SHP77 (cell line): Measurements from ENCODE around the gene PARS2.
A peak's percentile ranks its signal among the peaks of the same experiment; 100 is the strongest.

Source experiments
- DNase-seq, 2 experiments: peaks; one replicate each; lab custom pipeline; 2025; lab: John Stamatoyannopoulos, UW

The PARS2 gene

DNA sequence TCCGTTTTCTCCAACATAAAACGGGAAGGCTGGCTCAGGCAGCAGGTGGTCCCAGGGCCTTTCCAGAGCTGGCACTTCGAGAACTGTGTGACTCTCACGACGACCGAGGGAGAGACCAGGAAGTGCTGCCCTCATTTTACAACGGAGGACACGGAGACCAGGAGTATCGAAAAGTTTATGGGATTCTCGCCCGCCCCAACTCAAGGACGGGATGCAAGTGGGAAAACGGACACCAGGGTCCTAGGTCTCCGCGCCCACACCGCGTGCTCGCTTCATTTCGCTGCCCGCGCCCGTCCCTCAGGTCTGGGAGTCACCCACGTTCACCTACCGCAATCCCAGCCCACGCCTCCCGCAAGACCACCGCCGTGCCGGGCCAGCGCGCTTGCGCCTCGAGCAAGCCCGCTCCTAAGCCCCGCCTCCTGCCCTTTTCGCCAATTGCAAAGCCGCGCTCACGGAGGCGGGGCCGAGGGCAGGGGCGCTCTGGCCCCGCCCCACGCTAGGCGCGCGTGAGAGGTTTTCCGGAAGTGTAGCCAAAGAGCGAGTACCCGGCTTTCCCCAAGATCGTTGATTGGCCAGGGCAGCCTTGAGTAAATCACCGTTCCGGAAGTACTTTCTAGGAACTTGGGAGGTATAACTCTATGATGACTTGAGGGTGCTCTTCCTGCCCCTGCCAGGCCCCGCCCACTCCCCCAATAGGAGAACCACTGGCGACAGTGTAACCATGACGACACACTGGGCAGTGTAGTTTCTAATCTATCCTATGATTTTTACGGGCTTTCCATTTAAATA, at the start of gene PARS2:
TSS of gene PARS2 (minus strand) at position 391 of the 789 bp plus-strand sequence. CDS start 5,362 bp downstream, outside the sequence.
- peak; percentile 98 to 99 for DNase-seq

DNA sequence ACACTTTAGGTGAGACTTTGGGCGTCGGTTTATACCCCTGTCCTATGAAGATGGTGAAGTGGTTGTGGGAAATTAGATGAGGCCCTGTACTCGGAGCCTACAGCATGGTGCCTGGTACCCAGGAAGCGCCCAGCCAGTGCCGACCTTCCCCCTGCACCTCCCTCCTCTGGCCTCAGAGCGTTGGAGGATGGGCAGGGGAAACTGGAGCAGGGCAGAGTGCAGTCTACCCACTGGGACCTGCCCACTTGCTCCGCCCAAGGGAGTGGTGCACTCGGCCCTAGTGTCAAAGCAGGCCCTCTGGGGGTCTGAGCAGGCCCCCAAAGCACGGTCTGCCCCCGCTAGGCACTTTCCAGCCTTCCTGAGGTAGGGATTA, 49.8 kb upstream of the PARS2 start:
- DNase-seq = no peak

DNA sequence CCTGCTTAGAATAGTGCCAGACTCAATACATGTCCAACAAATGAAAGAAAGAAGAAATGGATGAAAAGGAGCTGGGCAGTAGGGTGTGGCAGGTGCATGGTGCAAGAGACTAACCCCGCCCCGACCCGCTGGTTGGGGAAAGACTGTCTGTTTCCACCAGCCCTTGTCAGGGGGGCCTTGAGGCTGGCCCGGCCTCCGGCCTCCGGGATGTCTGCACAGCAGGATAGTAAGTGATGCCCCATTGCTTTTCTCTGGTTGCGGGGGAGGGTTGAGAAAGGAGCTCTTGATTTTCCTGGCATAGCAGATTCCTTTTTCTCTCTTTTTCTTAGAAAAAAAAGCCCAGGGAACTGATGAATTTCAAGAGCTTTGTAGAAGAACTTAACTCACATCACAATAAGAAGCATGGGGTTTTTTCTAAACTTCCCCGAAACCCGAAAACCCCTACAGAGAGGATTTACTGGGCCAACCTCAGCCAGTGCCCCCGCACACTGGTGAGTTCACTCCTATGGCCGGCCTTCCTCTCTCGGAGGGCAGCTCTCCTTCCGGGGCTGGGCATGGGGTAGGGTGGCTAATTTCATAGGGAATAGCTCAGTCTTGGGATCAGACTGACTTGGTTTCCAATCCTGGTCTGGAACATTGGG, 49.3 kb upstream of the PARS2 start:
- no peak for DNase-seq

DNA sequence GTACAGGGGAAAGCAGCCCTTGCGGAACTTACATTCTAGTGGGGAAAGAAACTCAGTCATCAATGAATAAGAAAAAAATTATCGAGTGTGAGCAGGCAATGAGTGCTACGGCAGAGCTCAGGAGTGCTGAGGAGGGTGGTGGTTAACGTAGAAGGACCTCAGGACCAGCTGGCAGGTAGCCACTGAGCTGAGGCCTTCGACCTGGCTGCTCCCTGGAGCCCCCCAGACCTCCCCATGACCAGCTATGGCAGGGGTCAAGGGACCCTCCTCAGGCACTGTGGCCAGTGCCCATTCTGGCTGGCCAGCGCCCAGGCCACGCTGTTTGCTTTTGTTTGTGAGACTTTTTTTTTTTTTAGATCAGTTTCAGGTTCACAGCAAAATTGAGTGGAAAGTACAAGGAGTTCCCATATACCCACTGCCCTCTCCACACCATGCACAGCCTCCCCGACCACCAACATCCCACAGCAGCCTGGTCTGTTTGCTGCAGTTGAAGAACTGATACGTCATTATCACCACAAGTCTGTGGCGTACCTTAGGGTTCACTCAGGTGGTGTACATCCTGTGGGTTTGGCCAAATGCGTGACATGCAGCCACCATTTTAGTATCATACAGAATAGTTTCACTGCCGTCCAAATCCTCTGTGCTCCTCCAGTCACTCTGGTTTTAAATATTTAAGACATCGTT, 48.6 kb upstream of the PARS2 start:
- no peak for DNase-seq

DNA sequence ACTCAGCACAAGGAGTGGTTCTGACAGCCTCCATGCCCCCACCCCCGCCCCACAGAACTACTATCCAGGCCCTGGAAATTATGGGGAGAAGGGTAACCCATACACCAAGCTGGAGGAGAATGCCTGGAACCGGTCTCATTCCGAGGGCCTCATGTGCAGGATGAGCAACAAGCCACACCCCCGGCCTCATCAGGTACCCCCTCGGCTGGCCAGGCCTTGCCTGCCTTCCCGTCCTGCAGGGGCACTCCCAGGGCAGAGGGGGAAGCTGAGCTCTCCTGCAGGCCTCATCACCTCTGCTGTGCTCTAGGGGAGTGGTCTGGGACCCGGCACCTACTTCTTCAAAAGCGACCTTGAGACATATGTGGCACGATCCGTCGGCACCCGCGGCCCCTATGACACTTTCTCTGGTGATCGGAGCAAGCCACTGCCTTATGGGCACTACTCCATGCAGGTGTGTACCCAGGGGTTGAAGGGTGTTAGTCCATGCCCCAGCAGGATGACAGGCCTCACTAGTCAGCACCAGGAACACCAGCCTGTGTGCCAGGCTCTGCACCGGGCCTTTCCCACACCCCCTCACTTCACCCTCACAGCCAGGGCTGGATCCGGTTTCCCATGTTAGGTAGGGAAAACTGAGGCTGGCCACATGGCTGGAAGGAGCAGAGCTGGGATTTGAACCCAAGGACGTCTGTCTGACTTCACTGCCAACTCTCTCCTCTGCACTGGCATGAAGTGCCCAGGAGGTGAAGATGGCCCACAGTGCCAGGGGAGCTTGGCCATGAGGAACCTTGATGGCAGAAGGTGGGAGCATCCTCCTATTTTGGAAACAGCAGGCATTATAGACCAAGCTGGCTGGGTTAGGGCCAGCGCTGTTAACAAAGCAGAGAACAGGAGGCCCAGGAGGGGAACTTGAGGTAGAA, 47.7 kb upstream of the PARS2 start:
- no peak for DNase-seq

DNA sequence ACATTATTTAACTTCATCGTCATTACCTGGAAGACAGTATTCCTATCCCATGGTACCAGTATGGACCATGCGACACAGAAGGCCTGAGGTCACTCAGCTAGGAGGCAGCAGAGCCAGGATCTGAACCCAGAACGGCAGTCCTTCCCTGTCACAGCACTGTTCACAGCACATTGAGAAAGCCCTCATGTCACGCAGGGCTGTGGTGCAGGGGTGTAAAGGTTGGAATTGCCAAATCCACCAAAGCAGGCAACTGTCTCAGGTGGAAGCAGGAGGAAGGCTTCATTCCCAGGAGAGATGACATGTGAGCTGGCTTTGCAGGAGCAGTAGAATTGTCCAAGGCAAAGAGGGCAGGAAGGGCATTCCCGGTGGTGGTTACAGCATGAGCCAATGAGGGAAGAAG, 46.7 kb upstream of the PARS2 start:
- DNase-seq = no peak

DNA sequence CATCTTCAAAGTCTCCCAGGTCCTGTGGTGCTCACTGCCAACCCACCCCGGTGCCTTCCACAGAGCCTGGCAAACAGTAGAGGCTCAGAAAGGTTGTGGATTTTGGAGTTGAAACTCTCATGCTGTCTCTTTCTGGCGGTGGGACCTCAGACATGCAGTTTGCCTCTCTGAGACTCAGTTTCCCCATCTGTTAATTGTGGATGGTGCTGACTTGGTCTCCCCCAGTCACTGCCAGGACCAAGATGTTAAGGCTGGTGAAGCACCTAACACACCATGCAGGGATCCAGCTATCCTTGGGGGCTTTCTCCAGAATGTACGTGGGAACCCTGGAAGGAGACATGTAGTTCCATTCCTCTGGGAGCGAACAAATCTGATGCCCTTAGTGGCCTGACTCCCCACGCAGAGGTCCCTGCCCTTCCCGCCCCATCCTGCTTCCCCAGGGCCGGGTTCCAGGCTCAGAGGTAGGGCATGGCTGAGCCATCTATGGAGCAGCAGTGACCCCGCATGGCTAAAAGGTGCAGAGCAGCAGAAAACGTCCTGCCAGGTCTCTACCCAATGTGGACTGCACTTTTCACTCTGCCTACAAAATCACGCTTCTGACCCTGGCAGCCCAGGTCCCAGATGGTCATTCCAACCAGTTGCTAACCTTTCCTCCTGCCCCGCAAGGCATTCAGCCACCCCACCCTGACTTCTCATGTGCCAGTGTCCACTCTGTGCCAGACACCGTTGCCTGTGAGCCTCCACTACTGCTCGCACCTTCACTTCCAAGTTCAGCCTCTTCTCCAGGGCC, 46.0 kb upstream of the PARS2 start:
- DNase-seq = peak; percentile 33 to 51

DNA sequence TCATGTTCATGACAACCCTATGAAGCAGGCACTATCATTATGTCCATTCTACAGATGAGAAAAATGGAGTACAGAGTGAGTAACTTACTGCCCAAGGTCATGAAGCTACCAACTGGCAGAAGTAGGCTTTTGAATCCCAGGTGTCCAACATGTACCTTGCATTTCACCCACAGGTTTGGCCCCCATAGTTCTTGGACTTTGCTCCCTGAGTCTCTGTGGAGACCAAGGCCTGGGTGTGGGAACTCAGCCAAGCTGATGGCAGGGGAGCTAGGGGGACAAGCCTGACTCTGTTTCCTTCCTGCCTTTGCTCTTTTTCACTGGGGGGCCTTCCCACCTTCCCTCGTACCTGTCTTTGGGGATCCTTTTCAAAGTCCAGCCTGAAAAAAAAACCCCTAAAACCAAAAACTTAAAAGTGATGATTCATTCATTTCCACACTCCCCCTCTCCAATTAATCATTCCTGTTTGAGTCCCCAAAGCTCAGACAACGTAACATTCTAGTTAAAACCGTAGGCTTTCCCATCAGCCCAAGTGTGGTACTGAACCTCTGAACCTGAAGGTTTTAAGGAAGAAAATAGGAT, 45.3 kb upstream of the PARS2 start:
- no peak for DNase-seq

DNA sequence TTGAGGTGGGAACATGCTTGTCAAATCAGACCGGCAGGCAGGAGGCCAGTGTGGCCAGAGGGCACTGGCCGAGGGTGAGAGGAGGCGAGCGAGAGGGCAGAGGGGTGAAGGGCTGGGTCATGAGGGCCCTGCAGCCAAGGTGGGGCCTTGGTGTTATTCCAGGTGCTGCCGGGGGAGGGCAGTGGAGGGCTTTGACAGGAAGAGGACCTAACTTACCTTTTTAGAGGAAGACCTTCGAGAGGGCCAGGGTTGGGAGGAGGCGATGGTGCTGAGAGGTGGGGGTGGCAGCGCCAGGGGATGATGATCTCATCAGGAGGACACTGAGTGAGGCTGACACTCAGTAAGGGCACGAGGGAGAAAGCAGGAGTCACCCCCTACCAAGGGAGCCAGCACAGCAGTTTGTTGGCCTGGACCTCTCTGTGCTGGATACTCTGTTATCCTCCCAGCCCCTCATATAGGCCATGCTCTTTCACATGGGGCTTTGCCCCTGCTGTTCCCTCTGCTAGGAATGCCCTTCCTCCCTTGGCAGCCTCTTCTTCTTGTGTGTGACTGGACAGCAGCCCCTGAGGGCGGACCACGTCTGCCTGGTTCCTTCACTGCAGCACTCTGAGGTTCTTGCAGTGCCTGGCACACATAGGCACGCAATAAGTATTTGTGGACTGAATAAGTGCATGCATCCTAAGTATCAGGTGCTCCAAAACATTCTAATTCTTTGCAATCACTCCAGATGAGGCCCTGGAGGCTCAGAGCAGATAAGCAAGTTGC, 44.3 kb upstream of the PARS2 start:
- DNase-seq = no peak

DNA sequence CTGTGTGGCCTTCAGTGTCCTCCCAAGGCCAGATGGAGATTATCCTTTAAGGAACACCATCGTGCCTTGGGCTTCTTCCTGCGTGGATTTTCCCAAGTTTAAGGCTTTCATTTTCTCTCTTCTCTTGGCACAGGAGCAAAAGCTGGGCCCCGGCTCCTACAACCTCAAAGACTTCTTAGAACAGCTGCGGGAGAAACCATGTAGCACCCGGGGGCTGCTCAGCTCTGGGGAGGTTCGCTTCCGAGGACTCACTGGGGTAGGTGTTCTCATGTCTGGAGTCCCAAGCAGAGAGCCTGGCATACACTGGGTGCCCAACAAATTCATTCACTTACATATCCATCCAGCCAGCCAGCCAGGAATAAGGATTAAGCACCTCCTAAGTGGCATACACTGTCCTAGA, 43.4 kb upstream of the PARS2 start:
- DNase-seq = no peak

DNA sequence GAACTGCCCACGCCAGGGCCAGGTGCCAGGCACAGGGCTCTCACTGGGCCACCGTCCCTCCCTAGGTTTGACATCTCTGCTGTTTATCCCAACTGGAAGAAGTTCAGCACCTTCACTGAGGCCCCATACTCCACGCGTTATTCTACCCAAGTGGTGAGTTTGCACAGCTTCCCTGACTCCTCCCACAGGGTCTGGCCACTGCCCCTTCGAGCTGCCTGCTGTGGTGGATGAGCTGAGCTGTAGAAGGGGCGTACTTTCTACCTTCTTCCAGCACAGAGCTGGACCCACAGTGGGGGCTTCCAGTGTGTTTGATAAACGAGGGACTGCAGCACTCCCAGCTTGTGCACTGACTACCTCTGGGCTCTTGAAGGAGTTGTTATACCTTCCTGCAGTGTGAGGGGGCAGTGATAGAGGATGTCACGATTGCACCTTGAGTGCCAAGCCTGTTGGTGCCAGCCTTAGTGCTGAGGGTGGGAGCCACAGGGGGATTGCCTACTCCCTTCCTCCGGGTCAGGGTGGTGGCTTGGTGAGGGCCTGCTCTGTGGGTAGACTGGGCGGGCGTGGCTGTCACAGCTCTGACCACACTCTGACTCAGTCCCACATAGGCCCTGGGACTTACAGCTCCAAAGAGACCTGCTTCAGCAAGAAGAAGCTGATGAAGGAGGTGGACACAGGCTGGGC, 42.7 kb upstream of the PARS2 start:
- DNase-seq = no peak

DNA sequence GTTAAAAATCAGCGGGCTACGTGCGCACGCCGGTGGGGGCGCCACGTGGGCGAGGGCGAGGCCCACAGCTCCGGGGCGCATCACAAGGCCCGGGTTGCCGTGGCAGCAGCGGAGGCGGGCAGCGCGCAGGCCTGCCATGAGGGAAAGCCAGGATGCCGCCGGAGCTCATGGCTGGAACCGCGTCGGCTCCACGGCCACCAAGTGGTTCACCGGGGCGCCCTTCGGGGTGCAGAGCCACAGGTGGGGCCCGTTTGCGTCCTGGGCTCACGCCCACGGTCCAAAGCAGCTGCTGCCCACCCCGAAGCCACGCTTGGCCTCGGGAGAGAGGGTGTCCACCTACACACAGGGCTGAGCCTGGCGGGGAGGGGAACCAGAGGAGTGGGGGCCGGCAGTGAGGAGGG, 41.7 kb upstream of the PARS2 start:
- no peak for DNase-seq

DNA sequence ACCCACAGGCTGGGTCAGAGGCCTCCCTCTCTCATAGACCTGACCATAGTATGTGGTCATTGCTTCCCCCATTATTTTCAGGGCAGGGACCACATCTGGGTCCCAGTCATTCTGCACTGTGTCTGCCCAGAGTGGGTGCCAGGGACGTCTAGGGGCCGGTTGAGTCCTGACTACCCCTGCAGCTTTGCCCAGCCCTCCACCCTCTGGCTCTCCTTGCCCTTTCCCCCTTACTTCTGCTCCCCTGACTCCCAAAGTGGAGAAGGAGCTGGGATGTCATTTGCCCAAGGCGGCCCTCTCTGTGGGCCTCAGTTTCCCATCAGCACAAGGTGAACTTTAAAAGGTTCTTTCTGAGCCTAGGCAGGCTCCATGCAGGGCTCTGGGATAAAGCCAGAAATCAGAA, 41.1 kb upstream of the PARS2 start:
- DNase-seq = no peak

DNA sequence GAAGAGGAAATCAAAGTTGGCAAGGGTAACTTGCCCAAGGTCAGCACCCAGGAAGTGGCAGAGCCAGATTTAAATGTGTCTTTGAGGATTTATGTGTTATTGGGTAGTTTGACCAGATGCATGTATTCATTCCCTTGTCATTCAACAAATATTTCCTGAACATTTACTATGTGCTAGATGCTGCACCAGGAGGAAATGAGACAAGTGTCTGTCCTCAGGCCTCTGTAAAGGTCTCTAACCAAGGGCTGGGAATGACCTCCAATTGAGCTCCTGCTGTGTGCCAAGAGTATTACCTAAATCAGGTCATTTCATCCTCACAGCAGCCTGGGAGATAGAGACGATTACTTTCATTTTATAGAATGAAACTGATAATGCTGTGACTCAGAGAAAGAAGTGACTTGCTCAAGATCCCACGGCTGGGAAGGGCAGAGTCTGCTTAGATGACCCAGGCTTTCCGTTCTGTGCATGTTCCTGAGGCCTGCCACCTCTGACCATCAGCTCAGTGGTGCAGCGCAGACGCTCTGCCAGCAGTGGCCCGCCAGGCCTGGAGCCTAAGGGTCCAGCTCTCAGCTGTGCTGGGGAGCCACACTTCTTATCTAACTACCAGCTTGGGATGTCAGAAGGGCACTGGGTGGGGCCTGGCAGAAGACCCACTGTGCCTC, 40.3 kb upstream of the PARS2 start:
- DNase-seq = no peak

DNA sequence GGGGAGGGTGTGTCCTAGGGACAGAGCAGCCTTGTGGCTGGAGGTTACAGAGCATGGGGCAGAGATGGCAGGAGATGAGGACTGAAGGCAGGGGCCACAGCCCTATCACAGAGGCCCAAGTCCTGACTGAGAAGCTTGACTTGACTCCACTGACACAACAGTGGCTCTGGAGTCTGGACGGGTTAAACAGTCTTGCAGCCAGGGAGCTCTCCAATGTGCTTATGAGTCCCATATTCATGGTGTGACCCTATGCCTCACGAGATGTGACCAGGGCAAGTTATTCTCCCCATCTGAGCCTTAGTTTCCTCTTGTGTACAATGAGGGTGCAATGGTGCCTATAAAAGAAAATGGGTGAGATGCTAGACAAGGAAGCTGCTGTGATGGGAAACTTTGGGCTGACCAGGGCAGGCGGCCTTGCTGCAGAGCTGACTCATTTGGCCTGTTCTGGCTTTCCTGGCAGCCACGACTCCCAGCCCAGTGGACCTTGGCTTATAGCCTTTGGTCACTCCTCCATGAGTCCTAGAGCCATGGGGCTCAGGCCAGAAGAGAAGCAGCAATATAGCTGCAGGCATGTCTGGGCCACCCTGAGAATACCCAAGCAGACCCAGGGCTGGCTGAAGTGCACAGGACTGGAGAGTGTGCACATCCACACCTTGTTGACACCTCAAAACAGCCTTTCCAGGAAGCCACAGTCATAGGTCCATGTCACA, 39.6 kb upstream of the PARS2 start:
- DNase-seq = no peak

DNA sequence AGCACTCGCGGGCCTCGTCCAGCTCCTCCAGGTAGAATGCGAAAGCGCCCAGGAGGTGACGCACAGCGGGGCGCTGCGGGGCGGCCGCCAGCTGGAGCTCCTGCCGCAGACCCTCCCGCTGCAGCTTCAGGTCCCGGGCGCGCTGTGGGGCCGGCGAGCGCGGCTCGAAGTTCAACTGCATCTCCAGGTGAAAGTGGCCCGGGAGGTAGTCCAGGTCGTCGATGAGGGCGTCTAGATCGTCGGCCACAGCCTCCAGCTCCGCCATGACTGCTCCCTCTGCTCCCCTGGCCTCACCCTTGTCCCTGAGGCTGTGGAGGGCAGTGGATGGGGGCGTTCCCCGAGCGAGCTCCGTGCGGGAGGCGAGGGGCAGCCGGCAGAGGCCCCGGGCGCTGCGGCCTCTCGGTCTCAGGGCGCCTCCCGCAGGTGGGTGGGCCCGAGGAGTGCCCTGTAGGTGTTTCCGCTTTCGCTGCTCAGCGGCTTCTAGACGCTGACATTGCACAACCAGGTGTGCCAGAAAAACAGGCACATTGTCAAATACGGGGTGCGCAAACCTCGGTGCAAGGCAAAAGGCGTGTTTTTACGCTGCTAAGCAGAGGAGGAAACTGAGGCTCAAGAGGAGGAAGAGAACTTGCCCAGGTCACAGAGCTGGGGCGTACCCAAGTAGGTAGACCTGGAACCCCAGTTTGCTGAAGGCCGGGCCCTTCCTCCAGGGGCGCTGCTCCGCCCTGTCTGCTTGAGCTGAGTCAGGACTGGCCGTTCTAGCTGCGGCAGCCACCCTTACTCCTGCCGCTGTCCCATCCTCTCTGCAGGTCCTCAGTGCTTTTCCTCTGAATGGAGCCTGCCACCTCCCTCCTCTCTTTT, 36.8 kb upstream of the PARS2 start, which contains the start of gene TTC22:
TSS of gene TTC22 (minus strand) at position 425 of the 861 bp plus-strand sequence. CDS start at position 265, 160 bp downstream.
- no peak for DNase-seq
